Stimulated activated CD8-positive, alpha-beta memory T cell treated with anti-CD3 and anti-CD28 coated beads, Interleukin-15, amount 100 ng/mL, for 4 hours (primary cell): ENCODE results near the gene CAPN12.

Experiments
- DNase-seq, 2 donors: peaks; one replicate each; pipeline ENCODE4 v3.0.0-alpha.2; 2020; ENCODE audit warnings: low read depth in 2 of 2

The CAPN12 gene

GRCh38 chr19:38710928-38711725, 33.1 kb downstream of the CAPN12 start:
- DNase-seq, result no peak

- DNase-seq, result no peak
Observed at GRCh38 chr19:38710416-38710702, 33.9 kb downstream of the CAPN12 start.

DNA sequence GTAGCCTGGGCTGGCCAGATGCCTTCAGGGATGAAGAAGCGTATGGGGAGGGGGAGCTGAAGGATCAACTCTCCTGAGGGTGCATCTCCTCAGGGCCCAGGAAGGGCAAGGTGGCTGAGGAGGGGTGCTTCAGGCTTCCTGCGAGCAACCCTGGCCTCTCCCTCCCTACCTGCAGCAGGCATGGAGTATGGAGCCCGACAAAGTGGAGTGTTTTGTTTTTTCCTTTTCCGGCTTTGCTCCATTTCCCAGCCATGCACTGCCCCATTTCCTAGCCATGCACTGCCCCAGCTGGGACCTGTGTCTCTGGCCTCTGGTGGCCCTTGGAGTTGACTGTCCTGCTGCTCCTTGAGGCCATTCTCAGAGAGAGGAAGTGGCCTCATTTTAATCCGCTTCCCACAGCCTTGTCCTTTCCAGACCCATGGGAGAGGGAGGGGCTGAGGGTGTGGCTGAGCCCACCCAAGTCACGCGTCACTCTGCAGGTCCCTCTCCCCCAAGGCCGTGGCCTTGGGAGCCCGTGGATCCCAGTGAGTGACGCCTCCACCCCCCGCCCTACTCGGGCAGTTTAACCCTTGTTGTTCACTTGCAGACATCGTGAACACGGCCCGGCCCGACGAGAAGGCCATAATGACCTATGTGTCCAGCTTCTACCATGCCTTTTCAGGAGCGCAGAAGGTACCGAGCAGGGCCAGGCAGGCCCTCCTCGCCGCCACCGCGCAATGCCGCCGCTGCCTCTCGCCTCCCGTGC, 34.4 kb downstream of the CAPN12 start:
- no peak for DNase-seq

DNA sequence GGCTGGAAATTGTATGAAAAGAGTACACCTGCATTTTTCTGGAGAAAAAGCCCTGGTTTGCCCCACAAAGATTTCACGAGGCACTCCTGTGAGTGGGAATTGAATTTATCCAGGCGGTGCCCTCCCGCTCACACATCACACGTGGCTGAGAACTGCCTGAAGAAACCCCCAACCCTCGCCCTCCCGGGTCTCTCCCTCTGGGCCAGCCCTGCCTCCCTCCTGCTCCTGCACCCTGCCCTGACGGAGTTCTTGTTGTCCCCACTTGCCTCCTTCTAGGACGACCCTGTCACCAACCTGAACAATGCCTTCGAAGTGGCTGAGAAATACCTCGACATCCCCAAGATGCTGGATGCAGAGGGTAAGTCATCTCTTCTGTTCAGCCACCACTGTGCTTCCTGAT, 35.2 kb downstream of the CAPN12 start:
- DNase-seq, result no peak

DNA sequence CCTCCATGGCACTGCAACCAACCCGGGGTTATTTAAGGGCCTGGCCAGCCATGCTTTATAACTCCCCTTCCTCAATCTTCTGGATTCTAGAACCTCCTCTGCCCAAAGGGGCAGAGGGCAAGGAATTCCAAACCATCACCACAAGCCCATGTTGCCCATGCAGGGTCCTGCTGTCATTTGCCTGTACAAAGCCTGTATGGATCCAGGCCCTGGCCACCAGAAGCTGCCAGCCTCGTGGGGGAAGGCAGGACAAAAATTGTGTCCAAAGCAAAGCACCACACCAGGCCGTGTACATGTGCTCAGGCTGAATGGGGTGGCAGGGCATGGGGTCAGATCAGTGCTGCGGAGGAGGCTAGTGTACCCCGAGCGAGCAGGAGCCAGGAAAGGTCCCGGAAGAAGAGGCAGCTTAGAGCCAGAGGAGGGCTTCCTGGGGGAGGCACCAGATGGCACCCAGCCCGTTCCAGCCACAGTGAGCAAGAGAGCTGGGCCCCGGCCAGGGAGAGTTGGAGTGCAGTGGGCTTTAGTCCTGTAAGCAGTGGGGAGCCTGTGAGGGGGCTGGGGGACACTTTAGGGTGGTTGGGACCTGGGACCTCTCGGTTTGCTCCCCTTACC, 35.8 kb downstream of the CAPN12 start:
- no peak for DNase-seq

DNA sequence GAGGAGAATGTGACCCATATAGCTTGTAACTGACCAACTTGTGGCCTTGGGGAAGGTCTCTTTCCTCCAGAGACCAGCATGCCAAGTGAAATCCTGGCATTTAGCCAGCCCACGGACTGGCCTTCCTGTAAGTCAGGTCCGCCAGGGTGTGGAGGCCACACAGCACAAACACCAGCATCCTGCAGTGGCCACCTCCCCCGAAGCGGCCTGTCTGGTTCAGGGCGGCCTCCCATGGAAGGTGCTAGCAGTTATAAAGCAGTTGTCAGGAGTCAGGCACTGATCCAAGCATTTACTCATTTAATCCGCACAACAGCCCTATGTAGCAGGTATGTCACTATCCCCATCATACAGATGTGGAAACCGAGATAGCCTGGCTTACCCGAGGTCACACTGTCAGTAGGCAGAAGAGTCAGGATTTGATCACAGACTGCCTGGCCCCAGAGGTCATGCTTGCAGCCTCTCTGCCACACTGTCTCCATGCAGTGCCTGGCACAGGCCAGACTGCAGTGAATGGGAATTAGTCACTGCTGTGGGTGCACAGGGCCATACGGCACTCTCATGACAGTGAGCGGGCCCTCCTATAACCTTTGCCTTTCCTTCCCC, 36.7 kb downstream of the CAPN12 start:
- no peak for DNase-seq

DNA sequence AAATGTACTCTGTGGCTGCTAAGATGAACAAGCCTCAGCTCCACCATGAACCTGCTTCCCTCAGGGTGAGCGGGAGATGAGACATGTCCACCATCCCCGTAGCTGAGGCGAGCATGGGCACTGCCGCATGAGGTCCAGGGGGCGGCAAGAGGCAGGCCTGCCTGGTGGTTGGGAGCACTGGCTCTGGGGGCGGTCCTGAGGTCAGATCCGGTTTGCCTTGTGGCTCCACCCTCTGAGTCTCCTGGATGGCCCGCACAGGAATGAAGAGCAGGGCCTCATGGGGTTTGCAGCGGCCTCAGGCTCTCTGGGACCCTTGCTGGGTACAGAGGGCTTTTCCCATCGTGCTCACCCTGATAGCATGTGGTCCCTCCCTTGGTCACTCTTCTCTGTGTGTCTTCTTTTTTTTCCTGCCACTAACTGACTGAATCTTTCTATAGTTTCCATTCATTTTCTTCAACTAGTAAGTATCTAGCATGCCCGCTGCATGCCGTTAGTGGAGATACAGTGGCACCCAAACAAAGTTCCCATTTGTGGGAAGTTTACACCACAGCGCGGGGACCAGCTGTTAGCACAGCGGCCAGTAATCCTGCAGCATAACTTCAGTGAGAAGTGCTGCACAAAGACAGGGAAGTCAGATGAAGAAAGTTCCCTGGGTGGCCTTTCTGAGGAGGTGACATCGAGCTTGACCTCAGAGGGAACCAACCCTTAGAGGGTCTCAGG, 37.3 kb downstream of the CAPN12 start:
- DNase-seq, result no peak

DNA sequence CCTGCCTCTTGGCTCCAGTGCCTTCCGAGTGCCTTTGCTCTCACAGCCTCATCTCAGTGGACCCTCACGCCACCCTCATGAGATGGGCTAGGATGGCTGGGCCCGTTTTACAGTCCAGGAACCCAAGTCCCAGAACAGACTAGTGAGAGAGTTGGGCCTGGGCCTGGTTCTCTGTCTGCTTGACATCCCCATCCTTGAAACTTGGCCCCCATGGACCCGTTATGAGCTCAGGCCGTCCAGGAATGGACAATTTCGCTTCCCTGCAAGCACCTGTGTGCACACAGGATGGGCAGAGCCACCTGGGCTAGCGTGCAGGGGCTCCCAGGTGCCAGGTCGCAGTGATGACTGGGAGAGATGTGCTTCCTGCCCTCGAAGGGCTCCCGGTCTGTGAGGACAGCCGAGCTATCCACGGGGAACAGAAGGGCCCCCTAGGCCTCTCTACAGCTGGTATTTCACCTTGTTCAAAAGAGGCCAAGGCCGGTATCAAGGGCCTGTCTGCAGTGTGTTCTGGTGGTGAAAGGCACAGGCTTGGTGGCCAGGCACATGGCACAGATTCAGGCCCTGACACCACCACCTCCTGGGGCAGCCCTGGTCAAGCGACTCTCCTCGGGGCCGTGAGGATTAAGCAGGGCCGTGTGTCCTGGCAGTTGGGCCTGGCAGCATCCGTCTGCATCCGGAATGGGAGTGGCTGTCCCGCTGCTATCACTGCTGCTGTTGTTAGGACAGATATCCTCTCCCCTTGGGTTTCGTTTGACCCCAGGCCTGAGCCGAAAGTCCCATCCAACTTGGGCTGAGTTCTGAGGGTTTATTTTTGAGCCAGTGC, 38.9 kb downstream of the CAPN12 start:
- no peak for DNase-seq

DNA sequence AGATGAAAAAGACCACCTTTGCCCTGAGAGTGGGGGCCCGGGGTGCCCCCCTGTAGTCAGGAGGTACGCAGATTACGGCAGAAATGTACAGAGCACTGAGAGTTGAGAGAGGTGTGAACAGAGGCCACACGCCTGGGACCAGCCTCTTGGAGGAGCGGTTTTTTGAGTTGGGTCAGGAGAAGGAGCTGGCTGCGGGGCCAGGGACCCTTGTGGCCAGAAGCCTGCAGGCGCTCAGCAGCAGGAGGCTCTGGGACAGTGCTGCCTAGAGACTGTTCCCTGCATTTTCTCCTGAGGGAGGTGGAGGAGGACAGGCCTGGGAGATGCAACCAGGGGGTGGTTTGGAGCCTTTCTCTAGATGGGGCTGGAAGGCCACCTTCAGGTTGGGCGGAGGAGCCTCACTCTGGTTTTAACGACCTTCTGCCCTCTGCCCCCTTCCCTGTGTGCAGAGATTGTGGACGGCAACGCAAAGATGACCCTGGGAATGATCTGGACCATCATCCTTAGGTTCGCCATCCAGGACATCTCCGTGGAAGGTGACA, 39.7 kb downstream of the CAPN12 start:
- no peak for DNase-seq

- no peak for DNase-seq
Observed at GRCh38 chr19:38703509-38703908, 40.8 kb downstream of the CAPN12 start.

DNA sequence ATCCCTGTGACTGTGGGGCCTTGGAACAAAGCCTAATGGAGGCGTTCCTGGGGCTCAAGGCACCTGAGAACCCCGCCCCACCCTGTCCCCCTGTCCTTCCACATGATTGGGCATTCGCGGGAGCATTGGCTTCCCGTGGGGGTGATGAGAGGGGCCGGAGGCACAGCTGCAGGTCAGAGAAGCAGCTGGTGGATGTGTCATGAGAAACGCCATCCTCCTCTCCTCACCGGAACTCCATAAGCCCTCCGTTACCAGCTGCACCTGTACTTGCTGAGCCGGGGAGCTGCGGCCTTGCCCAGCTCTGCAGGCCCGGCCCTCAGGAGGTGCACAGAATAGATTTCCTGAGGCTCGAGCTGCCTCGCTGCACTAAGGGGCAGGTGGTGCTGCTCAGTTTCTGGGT, 42.0 kb downstream of the CAPN12 start:
- no peak for DNase-seq

DNA sequence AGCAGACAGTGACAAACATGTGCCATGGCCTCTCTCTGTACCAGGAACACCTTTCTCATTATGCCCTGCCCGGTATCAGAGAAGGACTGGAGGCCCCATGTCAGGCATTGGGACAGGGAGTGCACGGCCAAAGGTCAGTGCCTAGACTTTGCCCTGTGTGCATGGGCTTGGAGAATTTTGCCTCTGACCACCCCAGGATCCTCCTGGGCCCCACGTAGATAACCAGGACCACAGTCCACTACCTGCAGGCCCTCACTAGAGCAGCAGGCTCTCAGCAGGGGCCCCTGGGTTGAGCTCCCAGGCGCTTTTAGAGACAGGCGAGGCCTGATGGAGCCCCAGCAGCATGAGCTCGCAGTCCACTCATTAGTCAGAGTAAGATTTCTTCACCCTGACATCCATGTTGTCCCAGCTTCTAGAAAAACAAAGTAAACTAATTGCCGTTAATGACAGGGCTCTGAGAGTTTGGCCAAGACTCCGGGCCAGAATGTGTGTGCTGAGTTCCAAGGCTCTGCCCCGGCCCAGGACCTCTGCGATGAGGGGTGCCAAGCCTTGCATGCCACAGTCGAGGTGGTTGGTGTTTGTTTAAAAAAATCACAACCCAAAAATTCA, 42.7 kb downstream of the CAPN12 start:
- no peak for DNase-seq

- DNase-seq, result no peak
Observed at GRCh38 chr19:38700902-38701454, 43.3 kb downstream of the CAPN12 start.

- no peak for DNase-seq
Observed at GRCh38 chr19:38700350-38700901, 43.8 kb downstream of the CAPN12 start.

DNA sequence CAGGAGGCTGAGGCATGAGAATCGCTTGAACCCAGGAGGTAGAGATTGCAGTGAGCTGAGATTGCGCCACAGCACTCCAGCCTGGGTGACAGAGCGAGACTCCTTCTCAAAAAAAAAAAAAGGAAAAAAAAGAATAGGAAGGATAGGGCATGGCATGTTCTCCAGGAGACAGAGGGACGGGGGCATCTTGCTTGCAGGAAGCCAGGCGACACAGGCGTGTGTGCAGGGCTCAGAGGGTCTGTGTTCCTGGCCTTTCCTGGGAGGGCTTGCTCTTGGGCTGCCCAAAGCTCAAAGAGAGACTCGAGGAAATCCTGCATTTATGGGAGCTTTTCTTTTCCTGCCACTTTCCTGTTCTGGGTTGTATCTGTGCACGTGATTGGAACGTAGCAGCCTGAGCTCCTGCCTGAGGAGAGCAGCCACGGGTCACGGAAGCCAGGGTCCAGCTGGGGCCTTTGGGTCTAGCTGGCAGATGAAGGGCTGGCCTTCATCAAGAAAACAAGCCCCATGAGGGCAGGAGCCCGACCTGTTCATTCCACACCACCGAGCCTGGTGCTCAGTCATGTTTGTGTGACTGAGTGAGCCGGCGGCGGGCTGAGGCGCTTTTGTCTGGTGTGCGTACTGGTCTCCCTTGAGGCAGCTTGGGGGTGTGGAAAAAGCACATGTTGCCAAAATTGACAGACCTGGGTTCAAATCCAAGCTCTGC, 44.5 kb downstream of the CAPN12 start:
- DNase-seq, result no peak

- no peak for DNase-seq
Observed at GRCh38 chr19:38699027-38699346, 45.3 kb downstream of the CAPN12 start.

- DNase-seq, result no peak
Observed at GRCh38 chr19:38698225-38699026, 45.8 kb downstream of the CAPN12 start.

GRCh38 chr19:38697641-38698071, 46.6 kb downstream of the CAPN12 start:
- DNase-seq, result no peak
